Measurements from ENCODE around the gene EIF4A3.

EIF4A3 gene

GRCh38 chr17:80117491-80118401 lies 29.2 kb downstream of the EIF4A3 start:
- no peaks in the 10 kb centered on the region for H3K79me2 ChIP-seq
- H2AFZ ChIP-seq = no peak overlapping the region
- H3K27me3 ChIP-seq (ENCODE audit: control insufficient read depth, insufficient read depth, low read length) = no peaks in the 10 kb centered on the region
- TF ChIP-seq, protein P1, sequence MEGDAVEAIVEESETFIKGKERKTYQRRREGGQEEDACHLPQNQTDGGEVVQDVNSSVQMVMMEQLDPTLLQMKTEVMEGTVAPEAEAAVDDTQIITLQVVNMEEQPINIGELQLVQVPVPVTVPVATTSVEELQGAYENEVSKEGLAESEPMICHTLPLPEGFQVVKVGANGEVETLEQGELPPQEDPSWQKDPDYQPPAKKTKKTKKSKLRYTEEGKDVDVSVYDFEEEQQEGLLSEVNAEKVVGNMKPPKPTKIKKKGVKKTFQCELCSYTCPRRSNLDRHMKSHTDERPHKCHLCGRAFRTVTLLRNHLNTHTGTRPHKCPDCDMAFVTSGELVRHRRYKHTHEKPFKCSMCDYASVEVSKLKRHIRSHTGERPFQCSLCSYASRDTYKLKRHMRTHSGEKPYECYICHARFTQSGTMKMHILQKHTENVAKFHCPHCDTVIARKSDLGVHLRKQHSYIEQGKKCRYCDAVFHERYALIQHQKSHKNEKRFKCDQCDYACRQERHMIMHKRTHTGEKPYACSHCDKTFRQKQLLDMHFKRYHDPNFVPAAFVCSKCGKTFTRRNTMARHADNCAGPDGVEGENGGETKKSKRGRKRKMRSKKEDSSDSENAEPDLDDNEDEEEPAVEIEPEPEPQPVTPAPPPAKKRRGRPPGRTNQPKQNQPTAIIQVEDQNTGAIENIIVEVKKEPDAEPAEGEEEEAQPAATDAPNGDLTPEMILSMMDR (IDR thresholded peaks at IDR 0.05) = no peak
- no peak overlapping the region for H3K4me2 ChIP-seq (ENCODE audit: low read length)
- no peaks in the 10 kb centered on the region for H3K36me3 ChIP-seq (ENCODE audit: control insufficient read depth, insufficient read depth, low read length)
- H3K9ac ChIP-seq = no peak overlapping the region
- no peaks in the 10 kb centered on the region for H3K4me1 ChIP-seq
- H3K27ac ChIP-seq = no peak overlapping the region
- H3K9me3 ChIP-seq (ENCODE audit: control insufficient read depth, low read length) = no peaks in the 10 kb centered on the region
- H3K4me3 ChIP-seq (ENCODE audit: low read depth, low read length) = no peak overlapping the region

- Histone ChIP-seq H3K9me3 (ENCODE audit: control insufficient read depth, low read length) (no peaks in the 10 kb centered on the region), H3K4me3 (ENCODE audit: low read depth, low read length) (no peak overlapping the region), H3K4me2 (ENCODE audit: low read length) (no peak overlapping the region), H3K79me2 (no peaks in the 10 kb centered on the region), H3K27ac (no peak overlapping the region), H3K4me1 (no peaks in the 10 kb centered on the region), H2AFZ (no peak overlapping the region), H3K36me3 (ENCODE audit: control insufficient read depth, insufficient read depth, low read length) (no peaks in the 10 kb centered on the region), H3K27me3 (ENCODE audit: control insufficient read depth, insufficient read depth, low read length) (no peaks in the 10 kb centered on the region), H3K9ac (no peak overlapping the region)
- TF ChIP-seq, protein P1 (IDR thresholded peaks at IDR 0.05) = no peak
Observed at GRCh38 chr17:80116921-80117380, 30.0 kb downstream of the EIF4A3 start.

DNA sequence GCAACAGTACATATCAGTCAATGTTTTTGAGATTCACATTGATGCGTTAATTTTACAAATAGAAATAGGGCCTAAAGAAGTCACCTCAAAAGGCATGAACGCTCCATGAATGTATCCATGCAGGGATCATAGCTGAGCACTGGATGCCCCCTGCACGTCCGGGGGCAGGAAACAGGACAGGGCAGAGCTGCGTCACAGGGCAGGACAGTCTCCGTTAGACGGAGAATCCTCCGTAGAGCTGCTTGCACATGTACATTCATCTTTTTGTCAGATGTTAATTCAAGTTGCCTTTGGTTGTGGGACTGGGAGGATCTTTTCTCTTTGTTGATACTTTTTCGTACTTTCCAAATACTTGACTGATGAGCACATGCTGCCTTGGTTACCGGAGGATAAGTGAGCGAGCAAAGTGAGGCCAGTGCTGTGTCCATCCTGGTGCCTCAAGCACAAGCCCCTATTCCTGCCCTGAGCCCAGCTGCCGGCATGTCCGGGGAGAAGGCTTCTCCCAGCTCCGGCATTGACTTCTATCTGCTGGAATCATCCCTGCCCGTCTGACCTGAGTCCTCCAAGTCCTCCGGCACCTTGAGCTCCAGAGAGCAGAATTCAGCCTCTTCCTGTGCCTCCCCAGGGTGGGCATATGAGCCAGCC lies 30.5 kb downstream of the EIF4A3 start:
- H2AFZ ChIP-seq = no peak overlapping the region
- no peak overlapping the region for H3K27ac ChIP-seq
- H3K36me3 ChIP-seq (ENCODE audit: control insufficient read depth, insufficient read depth, low read length) = no peaks in the 10 kb centered on the region

GRCh38 chr17:80115159-80115558 lies 31.8 kb downstream of the EIF4A3 start:
- TF ChIP-seq, protein P1 (IDR thresholded peaks at IDR 0.05) = no peak
- Histone ChIP-seq H3K36me3 (ENCODE audit: control insufficient read depth, insufficient read depth, low read length) (no peaks in the 10 kb centered on the region), H3K9ac (no peak overlapping the region), H3K79me2 (no peaks in the 10 kb centered on the region), H2AFZ (no peak overlapping the region), H3K27me3 (ENCODE audit: control insufficient read depth, insufficient read depth, low read length) (no peaks in the 10 kb centered on the region), H3K4me2 (ENCODE audit: low read length) (no peak overlapping the region), H3K9me3 (ENCODE audit: control insufficient read depth, low read length) (no peaks in the 10 kb centered on the region), H3K4me3 (ENCODE audit: low read depth, low read length) (no peak overlapping the region), H3K4me1 (no peaks in the 10 kb centered on the region), H3K27ac (no peak overlapping the region)

More for the DNA sequence above, 30.5 kb downstream of the EIF4A3 start:
- no peaks in the 10 kb centered on the region for H3K79me2 ChIP-seq
- no peak overlapping the region for H3K9ac ChIP-seq
- no peaks in the 10 kb centered on the region for H3K27me3 ChIP-seq (ENCODE audit: control insufficient read depth, insufficient read depth, low read length)
- H3K4me3 ChIP-seq (ENCODE audit: low read depth, low read length) = no peak overlapping the region
- no peaks in the 10 kb centered on the region for H3K4me1 ChIP-seq
- TF ChIP-seq, protein P1 (IDR thresholded peaks at IDR 0.05) = no peak
- no peak overlapping the region for H3K4me2 ChIP-seq (ENCODE audit: low read length)
- H3K9me3 ChIP-seq (ENCODE audit: control insufficient read depth, low read length) = no peaks in the 10 kb centered on the region
